GM18507 (cell line): ENCODE measurements around the gene MALRD1.

ENCODE experiments used
- DNase-seq: peaks from one replicate; pipeline ENCODE4 v3.0.0; 2011; ENCODE audit warnings: low read depth; ENCODE audit not compliant: insufficient read length; ENCODE audit errors: extremely low spot score
- FAIRE-seq: peaks from 2 replicates; lab custom pipeline; 2011; peaks lifted over from hg19 to GRCh38; lab: Jason Lieb, UNC

The MALRD1 gene

GRCh38 chr10:19317952-19318351 is 269.4 kb downstream of the MALRD1 start:
- DNase-seq: no peak
- FAIRE-seq: no peak

- DNase-seq (no peak), FAIRE-seq (no peak)
Measured at GRCh38 chr10:19325581-19325980, 277.0 kb downstream of the MALRD1 start.

GRCh38 chr10:19328582-19328981 is 280.0 kb downstream of the MALRD1 start:
- DNase-seq: no peak
- no peak for FAIRE-seq

GRCh38 chr10:19329475-19329874 is 280.9 kb downstream of the MALRD1 start:
- no peak for FAIRE-seq
- no peak for DNase-seq

GRCh38 chr10:19332304-19332703 is 283.7 kb downstream of the MALRD1 start:
- DNase-seq: no peak
- no peak for FAIRE-seq

GRCh38 chr10:19333631-19334030 is 285.0 kb downstream of the MALRD1 start:
- FAIRE-seq: no peak
- no peak for DNase-seq

GRCh38 chr10:19347621-19348020 is 299.0 kb downstream of the MALRD1 start:
- FAIRE-seq: no peak
- DNase-seq: no peak

GRCh38 chr10:19367176-19367575 is 318.6 kb downstream of the MALRD1 start:
- no peak for DNase-seq
- no peak for FAIRE-seq

- DNase-seq (no peak), FAIRE-seq (no peak)
Measured at GRCh38 chr10:19373988-19374387, 325.4 kb downstream of the MALRD1 start.

- FAIRE-seq (no peak), DNase-seq (no peak)
Measured at GRCh38 chr10:19385846-19386450, 337.3 kb downstream of the MALRD1 start.

- no peak for DNase-seq
- no peak for FAIRE-seq
Measured at GRCh38 chr10:19408924-19409323, 360.3 kb downstream of the MALRD1 start.

- FAIRE-seq (no peak), DNase-seq (no peak)
Measured at GRCh38 chr10:19411119-19411518, 362.5 kb downstream of the MALRD1 start.

GRCh38 chr10:19412531-19412930 is 363.9 kb downstream of the MALRD1 start:
- FAIRE-seq: no peak
- no peak for DNase-seq

GRCh38 chr10:19416164-19416563 is 367.6 kb downstream of the MALRD1 start:
- FAIRE-seq: no peak
- no peak for DNase-seq

- DNase-seq: no peak
- FAIRE-seq: no peak
Measured at GRCh38 chr10:19417740-19418139, 369.1 kb downstream of the MALRD1 start.

- no peak for FAIRE-seq
- no peak for DNase-seq
Measured at GRCh38 chr10:19421674-19422073, 373.1 kb downstream of the MALRD1 start.

- DNase-seq (no peak), FAIRE-seq (no peak)
Measured at GRCh38 chr10:19426034-19426433, 377.4 kb downstream of the MALRD1 start.

GRCh38 chr10:19431622-19432351 is 383.2 kb downstream of the MALRD1 start:
- FAIRE-seq (no peak), DNase-seq (no peak)

GRCh38 chr10:19449860-19450259 is 401.3 kb downstream of the MALRD1 start:
- DNase-seq: no peak
- FAIRE-seq: no peak

GRCh38 chr10:19451356-19451755 is 402.8 kb downstream of the MALRD1 start:
- FAIRE-seq (no peak), DNase-seq (no peak)

- no peak for FAIRE-seq
Measured at GRCh38 chr10:19451937-19452336, 403.3 kb downstream of the MALRD1 start.

More at GRCh38 chr10:19451937-19452336, 403.3 kb downstream of the MALRD1 start:
- DNase-seq: no peak
